Measurements from ENCODE around the gene BTN3A1.
"Not testable (repeated sequence)": the region's sequence is repeated elsewhere in the genome, so short reads cannot be mapped to it uniquely, and the experiment has no call there.

BTN3A1 gene

GRCh38 chr6:26457264-26457805 is 55.3 kb downstream of the BTN3A1 start:
- FAIRE-seq: no peak
- no peak for TF ChIP-seq POLR2AphosphoS5 (IDR thresholded peaks at IDR 0.05; ENCODE audit: low read depth, low read length)
- no peak for TF ChIP-seq TAF1 (IDR thresholded peaks at IDR 0.05; ENCODE audit: borderline replicate concordance, low read depth, low read length)
- no peak for TF ChIP-seq POLR2A (IDR thresholded peaks at IDR 0.05; ENCODE audit: low read depth, low read length)
- no peak for DNase-seq (ENCODE audit: insufficient read length)

DNA sequence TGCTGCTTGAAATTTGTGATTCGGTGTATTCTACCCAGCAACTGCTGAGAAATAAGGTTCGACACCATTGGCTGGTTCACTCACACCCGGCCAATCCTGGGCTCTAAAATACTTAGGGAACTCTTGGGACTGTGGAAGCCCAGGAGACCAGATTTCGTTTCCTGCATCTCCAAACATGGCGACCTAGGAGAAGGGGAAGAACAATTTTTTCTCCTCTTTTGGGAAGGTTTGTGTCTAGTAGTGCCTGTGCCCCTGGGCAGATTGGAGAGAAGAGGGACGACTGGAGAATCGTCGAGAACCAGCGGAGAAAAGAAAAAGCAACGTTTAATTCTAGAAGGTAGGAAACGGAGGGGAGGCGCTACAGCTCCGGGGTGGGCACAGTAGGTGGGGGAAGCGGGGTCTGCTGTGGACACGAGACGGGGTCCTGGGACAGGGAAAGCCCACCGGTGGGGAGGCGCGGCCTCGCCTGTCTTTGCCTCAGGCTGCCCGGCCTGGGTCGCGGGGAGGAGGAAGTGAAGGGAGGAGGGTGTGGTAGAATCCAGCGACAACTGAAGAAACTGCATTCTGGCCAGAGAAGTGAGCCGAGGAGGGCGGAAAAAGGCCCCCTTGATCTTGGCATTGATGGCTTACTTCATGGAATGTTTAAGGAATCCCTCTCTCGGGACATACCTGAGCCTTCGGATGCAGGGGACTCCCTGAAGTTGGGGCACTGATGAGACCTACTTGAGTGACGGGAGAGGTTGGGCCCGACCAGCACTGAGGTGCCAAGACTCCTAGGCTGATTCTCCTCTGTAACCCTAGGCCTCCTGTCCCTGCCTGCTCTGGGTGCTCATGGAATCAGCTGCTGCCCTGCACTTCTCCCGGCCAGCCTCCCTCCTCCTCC is 56.0 kb downstream of the BTN3A1 start, which contains the start of gene BTN2A1:
Gene BTN2A1 (plus strand): TSS at position 150 of the 883 bp plus-strand sequence. CDS start 682 bp downstream, at position 832.
- peak; percentile 48; the same call in 1 of the 2 replicates for TF ChIP-seq POLR2A (IDR thresholded peaks at IDR 0.05; ENCODE audit: low read depth, low read length)
- no peak; the same call in 1 of the 2 replicates for TF ChIP-seq POLR2AphosphoS5 (IDR thresholded peaks at IDR 0.05; ENCODE audit: low read depth, low read length)
- peak; percentile 87 for FAIRE-seq

DNA sequence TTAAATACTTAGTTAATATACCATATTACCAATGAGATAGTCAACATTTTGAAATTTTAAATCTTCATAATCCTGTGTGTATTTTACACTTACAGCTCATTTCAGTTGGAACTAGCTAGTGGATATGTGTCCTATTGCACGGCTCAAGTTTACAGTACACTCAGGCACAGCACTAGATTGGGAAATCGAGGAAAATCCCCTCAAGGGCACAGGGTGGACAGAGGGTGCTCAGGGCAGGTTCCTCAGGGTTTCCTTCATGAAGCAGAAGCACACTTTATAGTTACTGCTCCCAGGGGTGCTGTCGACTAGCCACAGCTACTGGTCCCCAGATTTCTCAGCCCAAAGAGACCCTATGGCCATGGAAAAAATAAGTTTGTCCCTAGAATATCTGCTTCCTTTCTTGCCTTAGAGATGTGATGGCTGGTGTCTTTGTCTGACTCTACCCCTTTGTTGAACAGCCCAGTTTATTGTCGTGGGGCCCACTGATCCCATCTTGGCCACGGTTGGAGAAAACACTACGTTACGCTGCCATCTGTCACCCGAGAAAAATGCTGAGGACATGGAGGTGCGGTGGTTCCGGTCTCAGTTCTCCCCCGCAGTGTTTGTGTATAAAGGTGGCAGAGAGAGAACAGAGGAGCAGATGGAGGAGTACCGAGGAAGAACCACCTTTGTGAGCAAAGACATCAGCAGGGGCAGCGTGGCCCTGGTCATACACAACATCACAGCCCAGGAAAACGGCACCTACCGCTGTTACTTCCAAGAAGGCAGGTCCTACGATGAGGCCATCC is 57.1 kb downstream of the BTN3A1 start:
- TF ChIP-seq POLR2A (IDR thresholded peaks at IDR 0.05; ENCODE audit: low read depth, low read length): no peak
- TF ChIP-seq TAF1 (IDR thresholded peaks at IDR 0.05; ENCODE audit: borderline replicate concordance, low read depth, low read length): no peak
- no peak for TF ChIP-seq POLR2AphosphoS5 (IDR thresholded peaks at IDR 0.05; ENCODE audit: low read depth, low read length)
- no peak for FAIRE-seq
- no peak for DNase-seq (ENCODE audit: insufficient read length)

More for the DNA sequence above, 56.0 kb downstream of the BTN3A1 start, which contains the start of gene BTN2A1:
- DNase-seq (ENCODE audit: insufficient read length): peak; percentile 66

DNA sequence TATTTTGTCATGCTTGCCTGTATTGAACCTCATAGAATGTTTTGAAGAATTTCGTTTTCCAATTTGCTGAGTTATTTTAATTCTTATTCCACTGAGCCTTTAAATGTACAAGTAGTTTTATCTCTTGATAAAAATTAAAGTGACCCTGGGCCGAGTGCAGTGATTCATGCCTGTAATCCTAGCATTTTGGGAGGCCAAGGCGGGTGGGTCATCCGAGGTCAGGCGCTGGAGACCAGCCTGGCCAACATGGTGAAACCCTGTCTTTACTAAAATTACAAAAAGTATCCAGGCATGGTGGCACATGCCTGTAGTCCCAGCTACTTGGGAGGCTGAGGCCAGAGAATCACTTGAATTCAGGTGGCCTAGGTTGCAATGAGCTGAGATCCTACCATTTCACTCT is 59.3 kb downstream of the BTN3A1 start:
- DNase-seq (ENCODE audit: insufficient read length); FAIRE-seq: not testable (repeated sequence)

GRCh38 chr6:26464014-26464413 is 61.9 kb downstream of the BTN3A1 start:
- FAIRE-seq (no peak), DNase-seq (ENCODE audit: insufficient read length) (no peak)
- TF ChIP-seq TAF1 (IDR thresholded peaks at IDR 0.05; ENCODE audit: borderline replicate concordance, low read depth, low read length): no peak
- no peak for TF ChIP-seq POLR2A (IDR thresholded peaks at IDR 0.05; ENCODE audit: low read depth, low read length)
- no peak for TF ChIP-seq POLR2AphosphoS5 (IDR thresholded peaks at IDR 0.05; ENCODE audit: low read depth, low read length)

GRCh38 chr6:26464416-26465131 is 62.5 kb downstream of the BTN3A1 start:
- TF ChIP-seq TAF1 (IDR thresholded peaks at IDR 0.05; ENCODE audit: borderline replicate concordance, low read depth, low read length): no peak
- no peak for TF ChIP-seq POLR2AphosphoS5 (IDR thresholded peaks at IDR 0.05; ENCODE audit: low read depth, low read length)
- no peak for TF ChIP-seq POLR2A (IDR thresholded peaks at IDR 0.05; ENCODE audit: low read depth, low read length)
- DNase-seq (ENCODE audit: insufficient read length) (no peak), FAIRE-seq (no peak)
